GM23338 (cell line): ENCODE results near the gene RTF1.

ENCODE experiments used
- CTCF ChIP-seq, 2 experiments: fragments of 200-600 bp in 1 of 2; sonication (generic) in 1 of 2; conservative IDR thresholded peaks; 2 replicates each; pipeline versions ENCODE4 v1.5.1 to v1.6.1; 2016 to 2017; ENCODE audit warnings: antibody characterized with exemption in 2 of 2, low read depth in 2 of 2, mild to moderate bottlenecking in 2 of 2, moderate library complexity in 1 of 2
- ETS1 ChIP-seq: IDR thresholded peaks from 2 replicates; pipeline ENCODE4 v1.6.1; 2016; ENCODE audit warnings: antibody characterized with exemption
- EZH2 ChIP-seq: fragments of 200-600 bp; sonication (generic); IDR thresholded peaks from one replicate; pipeline ENCODE4 v1.8.0; 2017; ENCODE audit warnings: antibody characterized with exemption, mild to moderate bottlenecking, low read depth; ENCODE audit not compliant: unreplicated experiment
- POLR2AphosphoS5 ChIP-seq: IDR thresholded peaks from 2 replicates; pipeline ENCODE4 v1.6.1; 2016; ENCODE audit warnings: antibody characterized with exemption, low read depth
- REST ChIP-seq: IDR thresholded peaks from one replicate; pipeline ENCODE4 v1.6.1; 2018; ENCODE audit warnings: antibody characterized with exemption; ENCODE audit not compliant: unreplicated experiment

GRCh38 chr15:41408234-41408641, 8.7 kb upstream of the RTF1 start:
- no peak for TF ChIP-seq CTCF (conservative IDR thresholded peaks at IDR 0.05; ENCODE audit: low read depth in 2 of 2)
- no peak for TF ChIP-seq EZH2
- no peak for TF ChIP-seq ETS1
- TF ChIP-seq POLR2AphosphoS5: no peak
- no peak for TF ChIP-seq REST
